Hematopoietic multipotent progenitor cell (in vitro differentiated cells): ENCODE data around the gene NANOS1. TPM values are rescaled to one million over a fixed set of nuclear protein-coding genes. Genes with fewer than 3 reads are reported as not detected.

Source experiments
- DNase-seq, 3 donors: peaks; one replicate each; pipeline ENCODE4 v3.0.0-alpha.2; 2011 to 2015; ENCODE audit warnings: low read depth in 2 of 3, low spot score in 2 of 3
- small RNA-seq: library from RNA; depleted of rRNA; stranded (forward); fragments of <200 nt; gene quantifications from one replicate; pipeline ENCODE3, GENCODE V24; 2012
- total RNA-seq: library from RNA; depleted of rRNA; stranded (reverse); fragments of >200 nt; gene quantifications from one replicate; pipeline ENCODE4 v1.2.3, GENCODE V29; 2012

The NANOS1 gene
- total RNA-seq, 1 donor = 0.27 TPM

- DNase-seq = no peak
These were observed 26.0 kb downstream of the NANOS1 start for GRCh38 chr10:119055472-119055871.

- DNase-seq = no peak
These were observed 28.5 kb downstream of the NANOS1 start for GRCh38 chr10:119058010-119058409.

GRCh38 chr10:119059557-119059956, 30.0 kb downstream of the NANOS1 start:
- DNase-seq = no peak

GRCh38 chr10:119060107-119060506, 30.6 kb downstream of the NANOS1 start:
- no peak for DNase-seq

GRCh38 chr10:119061352-119061751, 31.8 kb downstream of the NANOS1 start:
- DNase-seq = no peak

- no peak for DNase-seq
These were observed 32.4 kb downstream of the NANOS1 start for GRCh38 chr10:119061926-119062325.

GRCh38 chr10:119070395-119071165, 41.1 kb downstream of the NANOS1 start:
- DNase-seq = no peak

- DNase-seq = no peak
These were observed 44.1 kb downstream of the NANOS1 start for GRCh38 chr10:119073584-119073983.

- no peak for DNase-seq
These were observed 49.1 kb downstream of the NANOS1 start for GRCh38 chr10:119078422-119079179.

GRCh38 chr10:119079599-119080520, 50.3 kb downstream of the NANOS1 start:
- DNase-seq = peak in 2 of 3 donors; percentile 66 to 74

GRCh38 chr10:119080521-119081259, 51.2 kb downstream of the NANOS1 start, which contains the start of gene EIF3A:
EIF3A (minus strand) TSS chr10:119080817; CDS start chr10:119080676, 141 bp downstream.
- DNase-seq = peak; percentile 88 to 91 (median 91)

Small RNA genes within 50 kb of the gene (small RNA-seq; reads per million reads assigned to genes)
- gene RF00413 (not detected), gene SNORA19 (not detected)

Other genes starting within 250 kb of the NANOS1 start
- gene EIF3A, start 51.1 kb downstream of the NANOS1 start, total RNA-seq = 64.1 TPM
- gene DENND10, start 74.4 kb downstream of the NANOS1 start, total RNA-seq = 48.5 TPM
- 16.2 TPM for gene SFXN4, start 136.0 kb downstream of the NANOS1 start, total RNA-seq
- gene PRDX3, start 149.1 kb downstream of the NANOS1 start, total RNA-seq = 71.9 TPM
- gene GRK5, start 177.9 kb downstream of the NANOS1 start, total RNA-seq = 2.2 TPM